HEK293 (cell line): ENCODE data around the gene TSEN2.

Source experiments
- CTCF ChIA-PET: fragments of 350-600 bp; formaldehyde crosslinking; extraction: SDS; loops from one replicate; lab custom pipeline; 2021; ENCODE audit warnings: antibody characterized with exemption; lab: Yijun Ruan, JAX
- POLR2A ChIA-PET: fragments of 300-600 bp; formaldehyde crosslinking; extraction: SDS; loops from one replicate; lab custom pipeline; 2020; ENCODE audit warnings: antibody characterized with exemption, inconsistent platforms; lab: Yijun Ruan, JAX
- H3K27ac ChIP-seq: fragments of 200-500 bp; sonication (Bioruptor generic); 2 replicates; pipeline ENCODE4 v1.5.1; 2014; ENCODE audit warnings: low read depth, low read length, control low read depth, inconsistent platforms; ENCODE audit errors: extremely low read depth
- H3K36me3 ChIP-seq, 2 experiments: fragments of 200-500 bp in 1 of 2; sonication (Bioruptor generic) in 1 of 2; 1 replicate in 1 of 2; 2 replicates in 1 of 2; pipeline ENCODE4 v1.5.1; 2014 to 2017; ENCODE audit warnings: inconsistent platforms in 2 of 2, low read length in 2 of 2; ENCODE audit not compliant: control insufficient read depth in 2 of 2, insufficient read depth in 1 of 2
- H3K4me1 ChIP-seq: fragments of 200-500 bp; sonication (Bioruptor generic); 2 replicates; pipeline ENCODE4 v1.5.1; 2014; ENCODE audit warnings: mild to moderate bottlenecking, low read length, inconsistent platforms; ENCODE audit not compliant: control insufficient read depth, insufficient read depth
- H3K4me3 ChIP-seq: 2 replicates; pipeline ENCODE4 v1.5.1; 2011; ENCODE audit warnings: low read depth, mild to moderate bottlenecking, control low read depth, low read length, moderate library complexity
- H3K9me3 ChIP-seq: fragments of 200-500 bp; sonication (Bioruptor generic); 2 replicates; pipeline ENCODE4 v1.5.1; 2014; ENCODE audit warnings: low read depth, low read length, inconsistent platforms; ENCODE audit not compliant: control insufficient read depth, insufficient read depth
- EGR2 ChIP-seq: fragments of 450-650 bp; formaldehyde crosslinking; IDR thresholded peaks from 2 replicates; pipeline ENCODE4 v1.5.1; 2016; ENCODE audit warnings: low read depth, missing biosample characterization, missing genetic modification characterization
- GLIS1 ChIP-seq: fragments of 450-650 bp; formaldehyde crosslinking; IDR thresholded peaks from 2 replicates; pipeline ENCODE4 v1.5.1; 2016; ENCODE audit warnings: missing biosample characterization, missing genetic modification characterization
- SCRT1 ChIP-seq: fragments of 450-650 bp; formaldehyde crosslinking; IDR thresholded peaks from 2 replicates; pipeline ENCODE4 v1.5.1; 2016; ENCODE audit warnings: missing biosample characterization, missing genetic modification characterization, borderline replicate concordance
- SCRT2 ChIP-seq: fragments of 450-650 bp; formaldehyde crosslinking; IDR thresholded peaks from 2 replicates; pipeline ENCODE4 v1.5.1; 2016; ENCODE audit warnings: missing biosample characterization, missing genetic modification characterization
- TCF7L2 ChIP-seq: IDR thresholded peaks from 2 replicates; pipeline ENCODE4 v1.6.1; 2011; ENCODE audit warnings: low read depth, mild to moderate bottlenecking, inconsistent platforms, low read length, moderate library complexity, borderline replicate concordance
- YY2 ChIP-seq: fragments of 450-650 bp; formaldehyde crosslinking; IDR thresholded peaks from 2 replicates; pipeline ENCODE4 v1.5.1; 2016; ENCODE audit warnings: missing biosample characterization, missing genetic modification characterization
- ZEB2 ChIP-seq: fragments of 450-650 bp; formaldehyde crosslinking; IDR thresholded peaks from 2 replicates; pipeline ENCODE4 v1.5.1; 2016; ENCODE audit warnings: missing biosample characterization, missing genetic modification characterization
- ZNF132 ChIP-seq: fragments of 450-650 bp; formaldehyde crosslinking; IDR thresholded peaks from 2 replicates; pipeline ENCODE4 v1.5.1; 2017; ENCODE audit warnings: missing biosample characterization, missing genetic modification characterization, borderline replicate concordance
- ZNF174 ChIP-seq: fragments of 450-650 bp; formaldehyde crosslinking; IDR thresholded peaks from 2 replicates; pipeline ENCODE4 v1.5.0; 2017; ENCODE audit warnings: missing biosample characterization, mild to moderate bottlenecking, missing genetic modification characterization
- ZNF221 ChIP-seq: fragments of 450-650 bp; formaldehyde crosslinking; IDR thresholded peaks from 2 replicates; pipeline ENCODE4 v1.5.1; 2017; ENCODE audit warnings: missing biosample characterization, missing genetic modification characterization, borderline replicate concordance
- ZNF274 ChIP-seq, 2 experiments: fragments of 200-500 bp in 1 of 2; fragments of 450-650 bp in 1 of 2; sonication (Bioruptor generic) in 1 of 2; formaldehyde crosslinking in 1 of 2; IDR thresholded peaks; 2 replicates each; pipeline versions ENCODE4 v1.5.1 to v1.6.1; 2014 to 2016; ENCODE audit warnings: borderline replicate concordance in 1 of 2, inconsistent platforms in 1 of 2, low read length in 1 of 2, missing biosample characterization in 1 of 2, missing genetic modification characterization in 1 of 2
- ZNF366 ChIP-seq: fragments of 450-650 bp; formaldehyde crosslinking; conservative IDR thresholded peaks from 2 replicates; pipeline ENCODE4 v1.5.1; 2016; ENCODE audit warnings: missing biosample characterization, missing genetic modification characterization
- ZNF416 ChIP-seq: fragments of 450-650 bp; formaldehyde crosslinking; IDR thresholded peaks from 2 replicates; pipeline ENCODE4 v1.5.1; 2016; ENCODE audit warnings: missing biosample characterization, missing genetic modification characterization
- ZNF571 ChIP-seq: fragments of 450-650 bp; formaldehyde crosslinking; IDR thresholded peaks from 2 replicates; pipeline ENCODE4 v1.5.0; 2017; ENCODE audit warnings: missing biosample characterization, missing genetic modification characterization
- ZSCAN16 ChIP-seq: fragments of 450-650 bp; formaldehyde crosslinking; IDR thresholded peaks from 2 replicates; pipeline ENCODE4 v1.5.1; 2016; ENCODE audit warnings: missing biosample characterization, missing genetic modification characterization
- TF ChIP-seq, protein P1 (sequence below): fragments of 450-650 bp; formaldehyde crosslinking; IDR thresholded peaks from 2 replicates; pipeline ENCODE4 v1.5.1; 2016; ENCODE audit warnings: missing biosample characterization, missing genetic modification characterization, borderline replicate concordance
- TF ChIP-seq, protein P2 (sequence below): fragments of 450-650 bp; formaldehyde crosslinking; IDR thresholded peaks from 2 replicates; pipeline ENCODE4 v1.5.1; 2016; ENCODE audit warnings: missing biosample characterization, missing genetic modification characterization
- TF ChIP-seq, protein P3 (sequence below): fragments of 450-650 bp; formaldehyde crosslinking; IDR thresholded peaks from 2 replicates; pipeline ENCODE4 v1.5.1; 2016; ENCODE audit warnings: missing biosample characterization, missing genetic modification characterization
- TF ChIP-seq, protein P4 (sequence below): fragments of 450-650 bp; formaldehyde crosslinking; IDR thresholded peaks from 2 replicates; pipeline ENCODE4 v1.5.1; 2017; ENCODE audit warnings: missing biosample characterization, missing genetic modification characterization
- TF ChIP-seq, protein P5 (sequence below): fragments of 450-650 bp; formaldehyde crosslinking; IDR thresholded peaks from 2 replicates; pipeline ENCODE4 v1.5.1; 2016; ENCODE audit warnings: missing biosample characterization, missing genetic modification characterization, low read depth
- TF ChIP-seq, protein P6 (sequence below): sonication (generic); formaldehyde crosslinking; IDR thresholded peaks from 2 replicates; pipeline ENCODE4 v1.8.1; 2022; ENCODE audit warnings: mild to moderate bottlenecking, moderate library complexity, missing genetic modification reagents

Gene TSEN2

DNA sequence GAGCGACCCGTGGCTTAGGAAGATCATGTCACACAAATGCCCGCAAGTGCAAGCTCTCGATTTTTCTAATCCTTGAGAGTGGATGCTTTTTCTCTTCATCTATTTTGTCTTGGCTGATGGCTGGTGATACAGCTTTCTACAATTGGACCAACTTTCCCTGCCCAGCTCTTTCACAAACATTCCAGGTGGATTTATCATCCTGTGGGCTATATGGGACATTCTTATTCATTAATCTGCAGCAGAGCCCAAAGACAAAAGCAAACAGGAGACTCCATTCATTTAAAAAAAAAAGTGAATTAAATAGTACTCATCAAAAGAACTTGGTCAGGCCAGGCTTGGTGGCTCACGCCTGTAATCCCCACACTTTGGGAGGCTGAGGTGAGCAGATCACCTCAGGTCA, 14.2 kb upstream of the TSEN2 start (continued):
- TF ChIP-seq, protein P1, sequence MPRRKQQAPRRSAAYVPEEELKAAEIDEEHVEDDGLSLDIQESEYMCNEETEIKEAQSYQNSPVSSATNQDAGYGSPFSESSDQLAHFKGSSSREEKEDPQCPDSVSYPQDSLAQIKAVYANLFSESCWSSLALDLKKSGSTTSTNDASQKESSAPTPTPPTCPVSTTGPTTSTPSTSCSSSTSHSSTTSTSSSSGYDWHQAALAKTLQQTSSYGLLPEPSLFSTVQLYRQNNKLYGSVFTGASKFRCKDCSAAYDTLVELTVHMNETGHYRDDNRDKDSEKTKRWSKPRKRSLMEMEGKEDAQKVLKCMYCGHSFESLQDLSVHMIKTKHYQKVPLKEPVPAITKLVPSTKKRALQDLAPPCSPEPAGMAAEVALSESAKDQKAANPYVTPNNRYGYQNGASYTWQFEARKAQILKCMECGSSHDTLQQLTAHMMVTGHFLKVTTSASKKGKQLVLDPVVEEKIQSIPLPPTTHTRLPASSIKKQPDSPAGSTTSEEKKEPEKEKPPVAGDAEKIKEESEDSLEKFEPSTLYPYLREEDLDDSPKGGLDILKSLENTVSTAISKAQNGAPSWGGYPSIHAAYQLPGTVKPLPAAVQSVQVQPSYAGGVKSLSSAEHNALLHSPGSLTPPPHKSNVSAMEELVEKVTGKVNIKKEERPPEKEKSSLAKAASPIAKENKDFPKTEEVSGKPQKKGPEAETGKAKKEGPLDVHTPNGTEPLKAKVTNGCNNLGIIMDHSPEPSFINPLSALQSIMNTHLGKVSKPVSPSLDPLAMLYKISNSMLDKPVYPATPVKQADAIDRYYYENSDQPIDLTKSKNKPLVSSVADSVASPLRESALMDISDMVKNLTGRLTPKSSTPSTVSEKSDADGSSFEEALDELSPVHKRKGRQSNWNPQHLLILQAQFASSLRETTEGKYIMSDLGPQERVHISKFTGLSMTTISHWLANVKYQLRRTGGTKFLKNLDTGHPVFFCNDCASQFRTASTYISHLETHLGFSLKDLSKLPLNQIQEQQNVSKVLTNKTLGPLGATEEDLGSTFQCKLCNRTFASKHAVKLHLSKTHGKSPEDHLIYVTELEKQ (tag by site-specific recombination), result no peak
- TF ChIP-seq ZNF416 (tag by site-specific recombination) (no peak), ZNF274 (IDR thresholded peaks at IDR 0.05; ENCODE audit: low read length) (no peak), ZNF274 (tag by site-specific recombination; IDR thresholded peaks at IDR 0.05; ENCODE audit: borderline replicate concordance) (no peak), ZNF366 (tag by site-specific recombination) (no peak), ZNF174 (tag by site-specific recombination) (no peak), ZNF571 (no peak)
- TF ChIP-seq, protein P2, sequence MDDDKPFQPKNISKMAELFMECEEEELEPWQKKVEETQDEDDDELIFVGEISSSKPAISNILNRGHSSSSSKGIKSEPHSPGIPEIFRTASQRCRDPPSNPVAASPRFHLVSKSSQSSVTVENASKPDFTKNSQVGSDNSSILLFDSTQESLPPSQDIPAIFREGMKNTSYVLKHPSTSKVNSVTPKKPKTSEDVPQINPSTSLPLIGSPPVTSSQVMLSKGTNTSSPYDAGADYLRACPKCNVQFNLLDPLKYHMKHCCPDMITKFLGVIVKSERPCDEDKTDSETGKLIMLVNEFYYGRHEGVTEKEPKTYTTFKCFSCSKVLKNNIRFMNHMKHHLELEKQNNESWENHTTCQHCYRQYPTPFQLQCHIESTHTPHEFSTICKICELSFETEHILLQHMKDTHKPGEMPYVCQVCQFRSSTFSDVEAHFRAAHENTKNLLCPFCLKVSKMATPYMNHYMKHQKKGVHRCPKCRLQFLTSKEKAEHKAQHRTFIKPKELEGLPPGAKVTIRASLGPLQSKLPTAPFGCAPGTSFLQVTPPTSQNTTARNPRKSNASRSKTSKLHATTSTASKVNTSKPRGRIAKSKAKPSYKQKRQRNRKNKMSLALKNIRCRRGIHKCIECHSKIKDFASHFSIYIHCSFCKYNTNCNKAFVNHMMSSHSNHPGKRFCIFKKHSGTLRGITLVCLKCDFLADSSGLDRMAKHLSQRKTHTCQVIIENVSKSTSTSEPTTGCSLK, result no peak

DNA sequence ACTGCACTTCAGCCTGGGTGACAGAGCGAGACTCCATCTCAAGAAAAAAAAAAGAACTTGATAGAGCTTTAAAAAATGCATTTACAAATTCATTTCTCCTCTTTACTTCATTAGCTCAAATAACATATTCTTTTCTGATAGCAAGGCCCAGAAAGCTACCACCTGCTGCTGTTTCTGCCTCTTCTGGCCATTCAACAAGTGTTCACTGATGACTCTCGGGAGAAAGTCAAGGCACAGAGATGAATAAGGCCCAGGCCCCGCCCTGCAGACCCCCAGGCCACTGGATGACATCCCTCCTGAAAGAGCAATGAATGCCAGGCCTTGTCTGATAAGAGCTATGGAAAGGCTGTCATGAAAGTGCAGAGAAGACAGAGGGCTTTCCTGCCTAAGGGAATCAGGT, 13.6 kb upstream of the TSEN2 start:
- TF ChIP-seq SCRT1 (peak; percentile 87), ZSCAN16 (no peak), TCF7L2 (no peak), SCRT2 (peak; percentile 79)
- POLR2A ChIA-PET, result no interaction called here
- Histone ChIP-seq H3K9me3 (no peaks in the 10 kb centered on the region), H3K27ac (no peak overlapping the region), H3K36me3 (no peaks in the 10 kb centered on the region), H3K4me3 (no peak overlapping the region), H3K4me1 (no peaks in the 10 kb centered on the region; the same call in 1 of the 2 replicates)
- CTCF ChIA-PET, result interaction anchor here (0.6 to 2.5 kb wide), 8 partner anchors 9 to 361 kb away, joined by 3 to 11 read pairs (median 3); no protein-coding TSS in a partner anchor

DNA sequence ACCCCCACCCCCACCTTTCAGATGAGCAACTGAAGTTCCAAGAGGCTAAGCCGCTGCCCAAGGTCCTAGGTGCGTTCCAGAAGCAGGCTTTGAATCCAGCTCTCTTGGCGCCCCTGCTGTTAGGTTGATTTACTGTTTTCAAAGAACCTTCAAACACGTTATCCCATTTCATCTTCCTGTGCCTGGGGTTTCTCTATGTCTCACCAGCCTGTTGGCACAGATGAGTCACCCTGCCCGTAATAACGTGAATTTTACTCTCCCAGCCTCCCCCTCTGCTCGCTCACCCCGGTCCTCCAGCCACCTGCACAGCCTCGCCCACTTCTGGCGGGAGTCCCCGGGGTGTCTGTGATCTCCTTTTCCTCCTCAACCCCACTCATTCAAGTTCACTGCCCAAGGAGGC, 13.0 kb upstream of the TSEN2 start:
- H3K4me1 ChIP-seq, result no peaks in the 10 kb centered on the region; the same call in 1 of the 2 replicates
- CTCF ChIA-PET, result interaction anchor here (0.6 to 2.5 kb wide), 10 partner anchors 8 to 361 kb away, joined by 3 to 11 read pairs (median 4); no protein-coding TSS in a partner anchor
- no peak overlapping the region for H3K27ac ChIP-seq
- H3K9me3 ChIP-seq, result no peaks in the 10 kb centered on the region
- no peaks in the 10 kb centered on the region for H3K36me3 ChIP-seq
- H3K4me3 ChIP-seq, result no peak overlapping the region
- POLR2A ChIA-PET, result no interaction called here
- TF ChIP-seq, protein P3, sequence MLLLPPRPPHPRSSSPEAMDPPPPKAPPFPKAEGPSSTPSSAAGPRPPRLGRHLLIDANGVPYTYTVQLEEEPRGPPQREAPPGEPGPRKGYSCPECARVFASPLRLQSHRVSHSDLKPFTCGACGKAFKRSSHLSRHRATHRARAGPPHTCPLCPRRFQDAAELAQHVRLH, result no peak
- TF ChIP-seq GLIS1 (tag by site-specific recombination), result peak; percentile 24
- peak; percentile 87 for TF ChIP-seq SCRT2
- TF ChIP-seq, protein P4, sequence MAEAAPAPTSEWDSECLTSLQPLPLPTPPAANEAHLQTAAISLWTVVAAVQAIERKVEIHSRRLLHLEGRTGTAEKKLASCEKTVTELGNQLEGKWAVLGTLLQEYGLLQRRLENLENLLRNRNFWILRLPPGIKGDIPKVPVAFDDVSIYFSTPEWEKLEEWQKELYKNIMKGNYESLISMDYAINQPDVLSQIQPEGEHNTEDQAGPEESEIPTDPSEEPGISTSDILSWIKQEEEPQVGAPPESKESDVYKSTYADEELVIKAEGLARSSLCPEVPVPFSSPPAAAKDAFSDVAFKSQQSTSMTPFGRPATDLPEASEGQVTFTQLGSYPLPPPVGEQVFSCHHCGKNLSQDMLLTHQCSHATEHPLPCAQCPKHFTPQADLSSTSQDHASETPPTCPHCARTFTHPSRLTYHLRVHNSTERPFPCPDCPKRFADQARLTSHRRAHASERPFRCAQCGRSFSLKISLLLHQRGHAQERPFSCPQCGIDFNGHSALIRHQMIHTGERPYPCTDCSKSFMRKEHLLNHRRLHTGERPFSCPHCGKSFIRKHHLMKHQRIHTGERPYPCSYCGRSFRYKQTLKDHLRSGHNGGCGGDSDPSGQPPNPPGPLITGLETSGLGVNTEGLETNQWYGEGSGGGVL (tag by site-specific recombination), result peak; percentile 85
- no peak for TF ChIP-seq ZNF221
- TF ChIP-seq ZEB2 (tag by site-specific recombination), result peak; percentile 50; the same call in 1 of the 2 replicates
- TF ChIP-seq YY2 (tag by site-specific recombination), result no peak
- TF ChIP-seq, protein P5, sequence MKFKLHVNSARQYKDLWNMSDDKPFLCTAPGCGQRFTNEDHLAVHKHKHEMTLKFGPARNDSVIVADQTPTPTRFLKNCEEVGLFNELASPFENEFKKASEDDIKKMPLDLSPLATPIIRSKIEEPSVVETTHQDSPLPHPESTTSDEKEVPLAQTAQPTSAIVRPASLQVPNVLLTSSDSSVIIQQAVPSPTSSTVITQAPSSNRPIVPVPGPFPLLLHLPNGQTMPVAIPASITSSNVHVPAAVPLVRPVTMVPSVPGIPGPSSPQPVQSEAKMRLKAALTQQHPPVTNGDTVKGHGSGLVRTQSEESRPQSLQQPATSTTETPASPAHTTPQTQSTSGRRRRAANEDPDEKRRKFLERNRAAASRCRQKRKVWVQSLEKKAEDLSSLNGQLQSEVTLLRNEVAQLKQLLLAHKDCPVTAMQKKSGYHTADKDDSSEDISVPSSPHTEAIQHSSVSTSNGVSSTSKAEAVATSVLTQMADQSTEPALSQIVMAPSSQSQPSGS (tag by site-specific recombination), result no peak
- no peak for TF ChIP-seq ZNF132 (tag by site-specific recombination)
- peak; percentile 53; the same call in 1 of the 2 replicates for TF ChIP-seq EGR2 (tag by site-specific recombination)
- TF ChIP-seq, protein P6, sequence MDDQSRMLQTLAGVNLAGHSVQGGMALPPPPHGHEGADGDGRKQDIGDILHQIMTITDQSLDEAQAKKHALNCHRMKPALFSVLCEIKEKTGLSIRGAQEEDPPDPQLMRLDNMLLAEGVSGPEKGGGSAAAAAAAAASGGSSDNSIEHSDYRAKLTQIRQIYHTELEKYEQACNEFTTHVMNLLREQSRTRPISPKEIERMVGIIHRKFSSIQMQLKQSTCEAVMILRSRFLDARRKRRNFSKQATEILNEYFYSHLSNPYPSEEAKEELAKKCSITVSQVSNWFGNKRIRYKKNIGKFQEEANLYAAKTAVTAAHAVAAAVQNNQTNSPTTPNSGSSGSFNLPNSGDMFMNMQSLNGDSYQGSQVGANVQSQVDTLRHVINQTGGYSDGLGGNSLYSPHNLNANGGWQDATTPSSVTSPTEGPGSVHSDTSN (CRISPR knock-in tag), result no peak
